Measurements from ENCODE around the gene FBP2.
A peak's percentile ranks its signal among the peaks of the same experiment; 100 is the strongest.

Gene FBP2

GRCh38 chr9:94593459-94594345 is at the start of gene FBP2:
TSS of gene FBP2 (minus strand) at chr9:94593824. CDS start at chr9:94593726, 98 bp downstream.
- TF ChIP-seq POLR2A (IDR thresholded peaks at IDR 0.05; ENCODE audit: low read depth, low read length) = no peak
- no peak for DNase-seq (ENCODE audit: insufficient read length, low spot score)
- no peak for FAIRE-seq

DNA sequence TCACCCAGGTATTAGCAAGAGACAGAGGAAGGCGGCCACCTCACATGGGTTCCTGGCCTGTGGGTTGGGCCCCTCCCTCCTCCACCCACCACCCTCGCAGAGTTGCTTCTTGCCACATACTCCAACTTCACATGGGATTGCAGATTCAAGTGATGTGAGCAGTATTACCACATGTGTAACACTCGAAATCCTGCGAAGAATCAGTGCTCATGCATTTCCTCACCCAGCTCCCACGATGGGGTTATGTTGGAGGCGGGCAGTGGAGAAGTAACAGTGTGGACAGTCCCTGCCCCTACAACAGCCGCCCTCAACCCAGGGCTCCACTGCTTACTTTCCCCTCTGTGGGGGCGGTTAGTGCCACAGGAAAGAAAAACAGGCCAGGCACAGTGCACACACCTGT is 49.6 kb upstream of the FBP2 start:
- FAIRE-seq (no peak), DNase-seq (ENCODE audit: insufficient read length, low spot score) (no peak)
- TF ChIP-seq POLR2A (IDR thresholded peaks at IDR 0.05; ENCODE audit: low read depth, low read length) = no peak

DNA sequence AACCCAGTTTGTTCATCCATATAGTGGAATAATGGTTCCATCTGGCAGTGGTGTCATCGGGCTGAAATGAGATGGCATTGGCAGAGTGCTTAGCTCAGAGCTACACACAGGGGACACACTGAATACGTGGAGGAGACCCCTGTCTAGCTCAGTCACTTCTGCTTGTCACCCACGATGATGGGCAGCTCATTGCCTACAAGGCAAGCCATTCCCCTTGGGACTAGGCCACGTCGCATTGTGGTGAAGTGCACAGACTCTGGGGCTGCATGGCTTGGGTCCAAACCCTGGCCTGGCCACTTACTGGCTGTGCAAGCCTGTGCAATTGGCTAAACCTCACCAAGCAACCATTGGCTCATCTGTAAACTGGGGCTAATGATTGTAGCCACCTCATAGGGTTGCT is 48.9 kb upstream of the FBP2 start:
- no peak for DNase-seq (ENCODE audit: insufficient read length, low spot score)
- no peak for FAIRE-seq
- TF ChIP-seq POLR2A (IDR thresholded peaks at IDR 0.05; ENCODE audit: low read depth, low read length) = no peak

DNA sequence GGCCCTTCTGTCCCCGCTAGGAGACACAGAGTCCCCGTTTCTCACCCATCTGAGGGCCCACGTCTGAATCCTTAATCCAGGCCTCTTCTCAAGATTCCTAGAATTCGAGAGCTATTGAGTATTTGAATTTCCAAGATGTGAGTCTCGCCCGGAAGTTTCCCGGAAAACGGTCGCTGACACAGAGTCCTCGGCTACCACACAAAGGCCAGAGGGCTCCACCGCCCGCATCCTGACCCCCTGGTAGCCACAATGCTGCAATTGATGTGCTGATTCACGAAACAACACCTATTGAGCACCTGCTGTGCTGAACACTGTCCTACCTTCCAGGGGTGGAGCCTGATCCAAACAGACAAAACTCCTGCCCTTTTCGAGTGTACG is 46.4 kb upstream of the FBP2 start:
- no peak for FAIRE-seq
- DNase-seq (ENCODE audit: insufficient read length, low spot score) = no peak
- no peak for TF ChIP-seq POLR2A (IDR thresholded peaks at IDR 0.05; ENCODE audit: low read depth, low read length)

GRCh38 chr9:94639061-94639998 is 45.7 kb upstream of the FBP2 start, which contains the start of gene FBP1:
TSS of gene FBP1 (minus strand) at chr9:94639518. CDS start at chr9:94639310, 208 bp downstream.
- FAIRE-seq (no peak), DNase-seq (ENCODE audit: insufficient read length, low spot score) (no peak)
- no peak for TF ChIP-seq POLR2A (IDR thresholded peaks at IDR 0.05; ENCODE audit: low read depth, low read length)

DNA sequence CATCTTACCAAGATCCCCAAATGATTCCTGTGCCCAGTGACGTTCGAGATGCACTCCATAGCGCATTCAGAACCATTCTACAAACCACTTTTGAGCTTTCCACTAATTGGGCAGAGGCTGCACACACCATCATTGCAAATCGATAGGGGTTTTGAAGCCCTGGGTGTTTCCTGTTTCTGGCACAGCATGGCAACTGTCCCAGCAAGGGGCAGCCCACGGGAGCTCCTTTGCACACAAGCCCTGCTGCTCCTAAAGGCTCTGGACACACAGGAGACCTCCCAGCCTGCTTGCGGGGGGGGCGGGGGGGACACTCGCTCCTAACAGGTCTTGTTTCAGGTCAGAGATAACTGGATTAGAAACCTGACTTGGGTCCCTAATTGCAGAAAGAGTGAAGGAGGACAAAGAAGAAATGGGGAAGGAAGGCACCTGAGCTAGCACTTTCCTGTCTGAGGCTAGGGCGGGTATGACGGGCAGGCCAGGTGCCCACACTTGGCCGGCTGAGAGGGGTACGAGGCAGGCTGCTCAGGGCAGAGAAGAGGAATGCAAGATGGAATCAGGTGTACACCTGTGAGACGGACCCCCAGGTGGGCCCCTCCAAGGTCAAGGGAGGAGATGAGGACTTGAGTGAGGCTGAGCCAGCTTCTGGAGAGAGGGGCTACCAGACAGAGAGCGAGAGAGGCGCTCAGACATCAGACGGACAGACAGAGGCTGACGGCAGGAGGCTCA is 44.9 kb upstream of the FBP2 start:
- no peak for TF ChIP-seq POLR2A (IDR thresholded peaks at IDR 0.05; ENCODE audit: low read depth, low read length)
- FAIRE-seq (no peak), DNase-seq (ENCODE audit: insufficient read length, low spot score) (no peak)

DNA sequence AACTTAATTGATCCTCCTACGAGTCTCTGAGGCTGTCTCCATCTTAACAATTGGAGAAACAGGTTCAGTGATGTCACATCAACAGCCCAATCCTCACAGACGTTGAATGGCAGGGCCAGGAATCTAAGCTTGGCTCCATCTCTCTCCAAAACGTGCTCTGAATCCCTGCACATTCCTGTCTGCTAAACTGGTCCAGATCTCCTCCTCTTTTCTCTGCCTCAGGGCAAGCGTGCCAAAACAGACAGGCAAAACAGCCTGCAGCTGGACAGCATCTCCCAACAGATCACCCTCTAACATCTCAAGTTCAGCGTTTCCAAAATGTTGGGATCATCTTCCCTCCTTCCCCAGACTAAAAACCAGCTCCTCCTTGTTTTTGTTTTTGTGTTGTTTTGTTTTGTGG is 39.1 kb upstream of the FBP2 start:
- FAIRE-seq (no peak), DNase-seq (ENCODE audit: insufficient read length, low spot score) (no peak)
- no peak for TF ChIP-seq POLR2A (IDR thresholded peaks at IDR 0.05; ENCODE audit: low read depth, low read length)

DNA sequence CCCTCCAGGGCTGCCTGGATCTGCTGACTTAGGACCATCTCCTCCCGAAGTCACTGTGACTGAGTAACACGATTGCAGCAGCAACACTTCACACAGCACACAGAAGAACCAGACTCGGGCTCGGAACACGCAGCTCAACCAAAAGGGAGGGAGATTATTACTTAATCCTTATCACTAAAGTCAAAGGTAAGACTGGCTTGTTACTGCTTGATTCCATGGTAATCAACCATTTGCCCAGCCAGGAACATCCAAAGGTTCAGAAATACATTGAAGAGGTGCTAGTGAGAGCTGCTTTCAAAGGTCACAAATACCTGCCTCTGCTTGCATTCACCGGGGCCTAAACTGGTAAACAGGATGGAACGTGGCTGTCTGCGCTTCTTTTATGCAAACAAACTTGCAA is 38.0 kb upstream of the FBP2 start:
- FAIRE-seq (no peak), DNase-seq (ENCODE audit: insufficient read length, low spot score) (no peak)
- TF ChIP-seq POLR2A (IDR thresholded peaks at IDR 0.05; ENCODE audit: low read depth, low read length) = no peak

GRCh38 chr9:94630833-94631232 is 37.2 kb upstream of the FBP2 start:
- DNase-seq (ENCODE audit: insufficient read length, low spot score) = no peak
- no peak for TF ChIP-seq POLR2A (IDR thresholded peaks at IDR 0.05; ENCODE audit: low read depth, low read length)
- FAIRE-seq = no peak

- DNase-seq (ENCODE audit: insufficient read length, low spot score) (no peak), FAIRE-seq (no peak)
- no peak for TF ChIP-seq POLR2A (IDR thresholded peaks at IDR 0.05; ENCODE audit: low read depth, low read length)
These were observed 36.7 kb upstream of the FBP2 start for GRCh38 chr9:94630281-94630680.

DNA sequence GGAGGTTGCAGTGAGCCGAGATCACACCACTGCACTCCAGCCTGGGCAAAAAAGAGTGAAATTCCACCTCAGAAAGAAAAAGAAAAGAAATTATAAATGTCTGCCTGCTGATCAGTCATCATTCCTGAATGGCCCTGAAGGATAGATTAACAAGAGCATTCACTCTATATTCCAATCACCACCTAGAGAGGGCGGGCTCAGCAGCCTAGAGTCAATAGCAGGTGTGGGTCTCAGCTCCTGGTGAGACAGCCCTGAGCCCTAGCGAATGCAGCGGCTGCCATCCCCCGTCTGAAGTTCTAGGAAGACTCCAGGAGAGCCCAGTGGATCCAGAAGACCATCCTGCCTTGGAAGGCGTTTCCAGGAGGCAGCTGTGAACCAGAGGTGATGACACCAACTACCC is 33.7 kb upstream of the FBP2 start:
- no peak for FAIRE-seq
- DNase-seq (ENCODE audit: insufficient read length, low spot score) = no peak
- no peak for TF ChIP-seq POLR2A (IDR thresholded peaks at IDR 0.05; ENCODE audit: low read depth, low read length)

DNA sequence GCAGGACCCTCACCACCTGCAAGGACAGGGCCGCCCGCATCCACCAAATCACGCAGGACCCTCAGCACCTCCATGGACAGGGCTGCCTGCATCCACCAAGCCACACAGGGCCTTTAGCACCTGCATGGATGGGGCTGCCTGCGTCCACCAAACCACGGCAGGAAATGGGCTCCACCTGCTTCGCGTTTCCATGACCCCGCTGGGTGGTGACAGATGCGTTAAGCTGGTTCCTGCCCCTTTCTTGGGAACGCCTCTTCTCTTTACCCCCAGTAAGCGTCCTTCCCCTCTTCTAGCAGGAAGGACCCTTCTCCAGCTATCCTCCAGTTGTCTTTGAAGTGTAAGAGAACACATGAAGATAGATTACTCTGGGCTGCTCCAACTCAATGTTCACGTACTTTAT is 32.2 kb upstream of the FBP2 start:
- no peak for TF ChIP-seq POLR2A (IDR thresholded peaks at IDR 0.05; ENCODE audit: low read depth, low read length)
- FAIRE-seq (no peak), DNase-seq (ENCODE audit: insufficient read length, low spot score) (no peak)

- FAIRE-seq = no peak
- DNase-seq (ENCODE audit: insufficient read length, low spot score) = no peak
- no peak for TF ChIP-seq POLR2A (IDR thresholded peaks at IDR 0.05; ENCODE audit: low read depth, low read length)
These were observed 31.0 kb upstream of the FBP2 start for GRCh38 chr9:94624629-94625028.

DNA sequence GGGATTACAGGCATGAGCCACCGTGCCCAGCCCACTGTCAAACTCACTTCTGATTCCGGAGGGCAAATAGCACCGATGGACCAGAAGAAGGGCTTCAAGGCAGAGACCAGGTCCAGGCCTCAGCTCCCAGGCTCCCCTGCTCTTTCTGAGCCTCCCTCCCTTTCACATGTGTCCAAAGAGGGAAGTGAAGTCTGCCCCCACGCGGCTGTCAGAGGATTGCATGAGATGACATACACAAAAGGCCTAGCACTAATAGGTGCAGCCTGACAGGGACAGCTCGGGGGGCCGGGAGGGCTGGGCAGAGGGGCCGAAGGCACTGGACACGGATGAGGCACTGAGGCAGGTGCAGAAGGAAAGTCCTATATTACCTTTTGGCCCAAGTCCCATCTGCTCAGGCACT is 29.6 kb upstream of the FBP2 start:
- FAIRE-seq = no peak
- DNase-seq (ENCODE audit: insufficient read length, low spot score) = peak; percentile 86
- no peak for TF ChIP-seq POLR2A (IDR thresholded peaks at IDR 0.05; ENCODE audit: low read depth, low read length)

Measured in H54 (cell line).